DND-41 (cell line): Measurements from ENCODE around the gene OR6C68.

Experiments
- CTCF ChIP-seq: IDR thresholded peaks from 2 replicates; pipeline ENCODE4 v1.5.1; 2012; ENCODE audit warnings: borderline replicate concordance, low read length, moderate library complexity, mild to moderate bottlenecking; ENCODE audit not compliant: poor library complexity, severe bottlenecking; ENCODE audit errors: extremely low read depth
- EZH2 ChIP-seq: IDR thresholded peaks from 3 replicates; pipeline ENCODE4 v1.6.1; 2012; ENCODE audit warnings: borderline replicate concordance, low read depth, mild to moderate bottlenecking, moderate library complexity, low read length, inconsistent platforms; ENCODE audit not compliant: severe bottlenecking

GRCh38 chr12:55443776-55444175 is 48.4 kb upstream of the OR6C68 start, which contains the start of gene OR6C2:
- TF ChIP-seq CTCF (no peak), EZH2 (no peak)
